SJSA1 (cell line): Measurements from ENCODE around the gene CYB561. TPM values are rescaled to one million over a fixed set of nuclear protein-coding genes. Genes with fewer than 3 reads are reported as not detected.

ENCODE experiments used
- DNase-seq, 2 experiments: peaks; one replicate each; pipeline ENCODE4 v3.0.0-alpha.2; 2015 to 2020; ENCODE audit warnings: low spot score in 2 of 2, low read depth in 1 of 2
- H3K27ac ChIP-seq: fragments of 250-450 bp; sonication (Bioruptor Pico); 2 replicates; pipeline ENCODE4 v1.5.1; 2020; ENCODE audit warnings: mild to moderate bottlenecking, moderate library complexity
- H3K27me3 ChIP-seq: fragments of 250-450 bp; sonication (Bioruptor Pico); replicated peaks from 2 replicates; pipeline ENCODE4 v1.5.1; 2020; ENCODE audit warnings: mild to moderate bottlenecking, moderate library complexity
- H3K36me3 ChIP-seq: fragments of 250-450 bp; sonication (Bioruptor Pico); 2 replicates; pipeline ENCODE4 v1.5.1; 2020; ENCODE audit warnings: mild to moderate bottlenecking
- H3K4me1 ChIP-seq: fragments of 250-450 bp; sonication (Bioruptor Pico); replicated peaks from 2 replicates; pipeline ENCODE4 v1.6.1; 2021; ENCODE audit warnings: mild to moderate bottlenecking
- H3K4me3 ChIP-seq: fragments of 250-450 bp; sonication (Bioruptor Pico); 2 replicates; pipeline ENCODE4 v1.5.1; 2020; ENCODE audit warnings: mild to moderate bottlenecking
- H3K9me3 ChIP-seq: fragments of 250-450 bp; sonication (Bioruptor Pico); replicated peaks from 2 replicates; pipeline ENCODE4 v1.5.1; 2020; ENCODE audit warnings: mild to moderate bottlenecking
- total RNA-seq: library from RNA; depleted of rRNA; stranded (reverse); fragments of >200 nt; shearing (Covaris generic); gene quantifications from 2 replicates; pipeline ENCODE4 v1.2.3, GENCODE V29; 2014

Gene CYB561
- total RNA-seq, 1 experiment from 2014 or later: 8.6 TPM

- no peaks in the 10 kb centered on the region for H3K27me3 ChIP-seq
- H3K27ac ChIP-seq: no peak overlapping the region
- peaks cover 36% of the 10 kb centered on the region for H3K4me1 ChIP-seq
- no peak overlapping the region for H3K4me3 ChIP-seq
- DNase-seq: no peak
- H3K36me3 ChIP-seq: peaks cover 7% of the 10 kb centered on the region; the same call in 1 of the 2 replicates
- H3K9me3 ChIP-seq: no peaks in the 10 kb centered on the region
These were observed 14.5 kb downstream of the CYB561 start for GRCh38 chr17:63431618-63431938.

GRCh38 chr17:63430223-63430622 lies 15.9 kb downstream of the CYB561 start:
- no peak overlapping the region for H3K27ac ChIP-seq

GRCh38 chr17:63429766-63430165 lies 16.3 kb downstream of the CYB561 start:
- H3K27me3 ChIP-seq: no peaks in the 10 kb centered on the region
- 0 out of 2 replicates have a peak, but pooled peaks cover 4% of the 10 kb centered on the region for H3K36me3 ChIP-seq
- H3K9me3 ChIP-seq: no peaks in the 10 kb centered on the region
- no peak overlapping the region for H3K27ac ChIP-seq
- H3K4me3 ChIP-seq: no peak overlapping the region
- peaks cover 32% of the 10 kb centered on the region for H3K4me1 ChIP-seq
- DNase-seq: no peak

More at GRCh38 chr17:63430223-63430622, 15.9 kb downstream of the CYB561 start:
- Histone ChIP-seq H3K36me3 (0 out of 2 replicates have a peak, but pooled peaks cover 4% of the 10 kb centered on the region), H3K4me1 (peaks cover 33% of the 10 kb centered on the region), H3K9me3 (no peaks in the 10 kb centered on the region), H3K4me3 (no peak overlapping the region), H3K27me3 (no peaks in the 10 kb centered on the region)
- no peak for DNase-seq

- Histone ChIP-seq H3K9me3 (no peaks in the 10 kb centered on the region), H3K4me3 (no peak overlapping the region), H3K36me3 (no peaks in the 10 kb centered on the region), H3K27ac (no peak overlapping the region), H3K27me3 (no peaks in the 10 kb centered on the region), H3K4me1 (peaks cover 7% of the 10 kb centered on the region)
- no peak for DNase-seq
These were observed 19.2 kb downstream of the CYB561 start for GRCh38 chr17:63426917-63427308.

- H3K36me3 ChIP-seq: no peaks in the 10 kb centered on the region
- no peak for DNase-seq
- H3K4me1 ChIP-seq: peaks cover 4% of the 10 kb centered on the region
- H3K27ac ChIP-seq: no peak overlapping the region
- no peak overlapping the region for H3K4me3 ChIP-seq
- no peaks in the 10 kb centered on the region for H3K9me3 ChIP-seq
- no peaks in the 10 kb centered on the region for H3K27me3 ChIP-seq
These were observed 19.8 kb downstream of the CYB561 start for GRCh38 chr17:63426041-63426916.

- H3K27me3 ChIP-seq: no peaks in the 10 kb centered on the region
- H3K4me3 ChIP-seq: no peak overlapping the region
- no peaks in the 10 kb centered on the region for H3K9me3 ChIP-seq
- peak; percentile 75 to 86 for DNase-seq
- peaks cover 4% of the 10 kb centered on the region for H3K4me1 ChIP-seq
- H3K27ac ChIP-seq: no peak overlapping the region
- H3K36me3 ChIP-seq: 0 out of 2 replicates have a peak, but pooled peaks cover 2% of the 10 kb centered on the region
These were observed 20.6 kb downstream of the CYB561 start for GRCh38 chr17:63425483-63425882.

- Histone ChIP-seq H3K4me3 (no peak overlapping the region), H3K4me1 (peaks cover 4% of the 10 kb centered on the region)
These were observed 22.1 kb downstream of the CYB561 start for GRCh38 chr17:63423963-63424362.

GRCh38 chr17:63423251-63423950 lies 22.7 kb downstream of the CYB561 start:
- DNase-seq: no peak
- no peak overlapping the region for H3K27ac ChIP-seq
- no peaks in the 10 kb centered on the region for H3K27me3 ChIP-seq
- H3K4me3 ChIP-seq: no peak overlapping the region
- H3K36me3 ChIP-seq: peaks cover 9% of the 10 kb centered on the region; the same call in 1 of the 2 replicates
- H3K4me1 ChIP-seq: peaks cover 3% of the 10 kb centered on the region
- no peaks in the 10 kb centered on the region for H3K9me3 ChIP-seq

More at GRCh38 chr17:63423963-63424362, 22.1 kb downstream of the CYB561 start:
- Histone ChIP-seq H3K36me3 (peaks cover 9% of the 10 kb centered on the region; the same call in 1 of the 2 replicates), H3K27ac (no peak overlapping the region), H3K27me3 (no peaks in the 10 kb centered on the region), H3K9me3 (no peaks in the 10 kb centered on the region)
- DNase-seq: no peak

- no peaks in the 10 kb centered on the region for H3K4me1 ChIP-seq
- peaks cover 9% of the 10 kb centered on the region; the same call in 1 of the 2 replicates for H3K36me3 ChIP-seq
- no peak overlapping the region for H3K4me3 ChIP-seq
These were observed 24.1 kb downstream of the CYB561 start for GRCh38 chr17:63421681-63422645.

GRCh38 chr17:63420868-63421680 lies 25.0 kb downstream of the CYB561 start:
- Histone ChIP-seq H3K36me3 (peaks cover 9% of the 10 kb centered on the region; the same call in 1 of the 2 replicates), H3K9me3 (no peaks in the 10 kb centered on the region), H3K27ac (no peak overlapping the region), H3K4me3 (no peak overlapping the region), H3K27me3 (no peaks in the 10 kb centered on the region), H3K4me1 (no peaks in the 10 kb centered on the region)
- peak in 1 of 2 experiments; percentile 43 for DNase-seq

More at GRCh38 chr17:63421681-63422645, 24.1 kb downstream of the CYB561 start:
- Histone ChIP-seq H3K27ac (no peak overlapping the region), H3K27me3 (no peaks in the 10 kb centered on the region), H3K9me3 (no peaks in the 10 kb centered on the region)
- DNase-seq: peak in 1 of 2 experiments; percentile 40

GRCh38 chr17:63419949-63420867 lies 25.9 kb downstream of the CYB561 start:
- no peaks in the 10 kb centered on the region for H3K27me3 ChIP-seq
- no peak overlapping the region for H3K27ac ChIP-seq
- H3K4me1 ChIP-seq: no peaks in the 10 kb centered on the region
- peaks cover 13% of the 10 kb centered on the region for H3K36me3 ChIP-seq
- no peaks in the 10 kb centered on the region for H3K9me3 ChIP-seq
- DNase-seq: peak in 1 of 2 experiments; percentile 37
- no peak overlapping the region for H3K4me3 ChIP-seq

GRCh38 chr17:63419398-63419797 lies 26.7 kb downstream of the CYB561 start:
- H3K27me3 ChIP-seq: no peaks in the 10 kb centered on the region
- H3K4me1 ChIP-seq: no peaks in the 10 kb centered on the region
- H3K9me3 ChIP-seq: no peaks in the 10 kb centered on the region
- no peak overlapping the region for H3K27ac ChIP-seq
- H3K36me3 ChIP-seq: peaks cover 13% of the 10 kb centered on the region
- no peak overlapping the region for H3K4me3 ChIP-seq
- no peak for DNase-seq
